ENCODE data around the gene IRF2BP1. TPM values are rescaled to one million over a fixed set of nuclear protein-coding genes. Genes with fewer than 3 reads are reported as not detected.
"Not testable (repeated sequence)": the region's sequence is repeated elsewhere in the genome, so short reads cannot be mapped to it uniquely, and the experiment has no call there.

Gene IRF2BP1
- total RNA-seq, 1 donor from 2014 or later: 10.0 TPM

- no peak for ATAC-seq
Measured at GRCh38 chr19:45901912-45902650, 16.1 kb upstream of the IRF2BP1 start, which contains the start of gene MYPOP. MYPOP (minus strand) TSS chr19:45902613; CDS start chr19:45901773, 840 bp downstream.

DNA sequence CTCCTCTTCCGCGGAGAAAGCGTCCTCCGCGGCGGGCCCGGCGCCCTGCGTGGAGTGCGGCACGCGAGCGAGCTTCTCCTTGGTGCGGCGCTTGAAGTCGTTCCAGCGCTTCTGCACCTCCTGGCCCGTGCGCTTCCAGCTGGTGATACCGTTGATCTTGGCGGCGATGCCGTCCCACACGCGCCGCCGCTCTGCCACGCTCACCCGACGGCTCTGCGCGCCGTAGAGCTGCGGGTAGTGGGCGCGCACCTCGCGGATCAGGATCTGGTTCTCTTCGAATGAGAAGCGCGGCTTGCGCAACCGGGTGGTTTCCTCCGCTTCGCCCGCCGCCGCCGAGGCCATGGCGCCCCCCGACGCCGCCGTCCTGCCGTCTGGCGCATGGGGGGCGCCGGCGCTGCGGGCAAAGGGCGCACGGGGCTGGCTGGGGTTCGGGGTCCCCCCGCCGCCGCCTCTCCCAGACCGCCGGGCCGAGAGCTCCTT lies 15.5 kb upstream of the IRF2BP1 start:
- ATAC-seq: peak; percentile 11

DNA sequence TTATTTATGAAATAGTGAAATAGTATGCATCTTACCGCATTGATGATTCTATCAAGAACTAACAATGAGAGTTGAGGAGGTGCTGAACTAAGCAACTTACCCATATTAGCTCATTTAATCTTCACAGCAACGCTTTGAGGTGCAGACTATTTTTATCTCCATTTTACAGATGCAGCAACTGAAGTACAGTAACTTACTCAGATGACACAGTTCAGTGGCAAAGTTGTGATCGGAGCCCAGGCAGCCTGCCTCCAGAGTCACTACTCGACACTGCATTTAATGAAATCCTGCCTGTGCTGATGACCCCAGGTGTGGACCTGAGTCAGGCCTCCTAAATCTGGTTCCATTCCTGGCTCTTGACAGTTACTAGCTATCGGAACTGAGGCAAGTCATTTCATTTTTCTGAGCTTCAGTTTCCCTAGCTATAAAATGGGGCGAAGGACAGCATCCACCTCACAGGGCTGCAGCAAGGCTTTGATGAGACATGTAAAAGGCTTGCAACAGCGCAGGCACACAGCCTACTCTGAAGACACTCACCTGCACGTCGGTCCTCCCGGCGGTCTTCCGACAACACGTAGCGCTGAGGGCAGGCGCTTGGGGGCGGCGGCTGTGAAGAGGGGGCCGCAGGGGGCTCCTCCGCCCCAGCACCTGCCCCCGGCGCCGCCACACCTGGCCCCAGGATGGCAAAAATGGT lies 14.9 kb upstream of the IRF2BP1 start:
- ATAC-seq: peak; percentile 1

- ATAC-seq: no peak
Measured at GRCh38 chr19:45899919-45900589, 14.1 kb upstream of the IRF2BP1 start.

- no peak for ATAC-seq
Measured at GRCh38 chr19:45899253-45899652, 13.3 kb upstream of the IRF2BP1 start.

DNA sequence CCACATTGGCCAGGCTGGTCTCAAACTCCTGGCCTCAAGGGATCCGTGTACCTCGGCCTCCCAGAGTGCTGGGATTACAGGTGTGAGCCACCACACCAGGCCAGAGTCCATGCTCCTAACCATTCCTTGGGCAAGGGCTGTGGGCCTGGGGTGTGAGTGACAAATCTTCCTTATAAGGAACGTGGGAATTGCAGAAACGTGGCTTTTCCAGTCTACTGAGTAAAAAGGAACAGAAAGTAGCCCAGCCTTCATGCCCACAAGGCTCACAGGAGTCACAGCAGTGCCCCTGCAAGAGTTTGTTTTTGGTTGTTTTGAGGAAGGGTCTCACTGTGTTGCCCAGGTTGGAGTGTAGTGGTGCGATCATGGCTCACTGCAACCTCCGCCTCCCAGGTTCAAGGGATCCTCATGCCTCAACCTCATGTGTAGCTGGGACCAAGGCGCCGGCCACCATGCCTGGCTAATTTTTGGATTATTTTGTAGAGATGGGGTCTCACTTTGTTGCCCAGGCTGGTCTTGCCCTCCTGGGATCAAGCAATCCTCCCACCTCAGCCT lies 11.4 kb upstream of the IRF2BP1 start:
- ATAC-seq: no peak

GRCh38 chr19:45895983-45896599 lies 10.2 kb upstream of the IRF2BP1 start:
- ATAC-seq: not testable (repeated sequence)

DNA sequence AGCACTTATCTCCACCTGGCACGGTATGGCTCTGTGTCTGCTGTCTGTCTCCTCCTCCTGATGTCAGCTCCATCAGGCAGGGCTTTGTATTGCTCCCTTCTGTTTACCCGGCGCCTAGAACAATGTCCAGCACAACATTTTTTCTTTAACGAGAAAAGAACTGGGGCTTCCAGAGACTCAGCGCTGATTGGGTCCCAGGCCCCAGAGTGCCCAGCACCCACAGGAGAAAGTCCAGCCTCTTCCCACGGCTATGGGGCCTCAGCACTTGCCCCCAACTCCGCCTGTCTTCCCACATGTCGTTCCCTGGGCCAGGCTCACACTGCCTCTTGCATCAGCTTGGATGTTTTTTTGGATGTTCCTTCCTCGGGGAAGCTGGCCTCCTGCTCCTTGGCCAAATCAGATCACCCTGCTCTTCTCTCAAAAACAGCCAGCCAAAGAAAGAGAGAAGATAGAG lies 9.6 kb upstream of the IRF2BP1 start:
- ATAC-seq: no peak

DNA sequence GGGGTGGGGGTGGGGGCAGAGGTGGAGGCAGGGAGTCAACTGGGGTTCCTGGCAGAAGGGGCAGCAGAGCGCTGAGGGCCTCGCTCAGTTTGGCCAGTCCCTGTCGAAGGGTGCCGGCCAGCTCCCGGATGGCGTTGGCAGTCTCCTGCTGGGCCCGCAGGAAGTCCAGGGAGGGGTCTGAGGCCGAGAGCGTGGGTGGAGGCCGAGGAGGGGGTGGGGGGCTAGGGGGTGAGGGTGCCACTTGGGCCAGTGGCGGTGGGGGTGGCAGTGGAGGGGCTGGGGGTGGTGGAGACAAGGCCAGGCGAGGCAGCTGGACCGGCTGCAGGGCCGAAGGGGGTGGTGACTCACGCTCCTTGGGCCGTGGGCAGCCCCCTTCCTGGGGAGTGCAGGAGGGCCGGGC lies 4.9 kb upstream of the IRF2BP1 start:
- ATAC-seq: no peak

GRCh38 chr19:45889210-45889885 lies 3.4 kb upstream of the IRF2BP1 start:
- ATAC-seq: no peak

GRCh38 chr19:45887200-45887710 lies 1.3 kb upstream of the IRF2BP1 start:
- no peak for ATAC-seq

- ATAC-seq: peak; percentile 74
Measured at GRCh38 chr19:45886427-45887199, 672 bp upstream of the IRF2BP1 start.

GRCh38 chr19:45884682-45885555 lies 1.0 kb downstream of the IRF2BP1 start:
- ATAC-seq: peak; percentile 5

DNA sequence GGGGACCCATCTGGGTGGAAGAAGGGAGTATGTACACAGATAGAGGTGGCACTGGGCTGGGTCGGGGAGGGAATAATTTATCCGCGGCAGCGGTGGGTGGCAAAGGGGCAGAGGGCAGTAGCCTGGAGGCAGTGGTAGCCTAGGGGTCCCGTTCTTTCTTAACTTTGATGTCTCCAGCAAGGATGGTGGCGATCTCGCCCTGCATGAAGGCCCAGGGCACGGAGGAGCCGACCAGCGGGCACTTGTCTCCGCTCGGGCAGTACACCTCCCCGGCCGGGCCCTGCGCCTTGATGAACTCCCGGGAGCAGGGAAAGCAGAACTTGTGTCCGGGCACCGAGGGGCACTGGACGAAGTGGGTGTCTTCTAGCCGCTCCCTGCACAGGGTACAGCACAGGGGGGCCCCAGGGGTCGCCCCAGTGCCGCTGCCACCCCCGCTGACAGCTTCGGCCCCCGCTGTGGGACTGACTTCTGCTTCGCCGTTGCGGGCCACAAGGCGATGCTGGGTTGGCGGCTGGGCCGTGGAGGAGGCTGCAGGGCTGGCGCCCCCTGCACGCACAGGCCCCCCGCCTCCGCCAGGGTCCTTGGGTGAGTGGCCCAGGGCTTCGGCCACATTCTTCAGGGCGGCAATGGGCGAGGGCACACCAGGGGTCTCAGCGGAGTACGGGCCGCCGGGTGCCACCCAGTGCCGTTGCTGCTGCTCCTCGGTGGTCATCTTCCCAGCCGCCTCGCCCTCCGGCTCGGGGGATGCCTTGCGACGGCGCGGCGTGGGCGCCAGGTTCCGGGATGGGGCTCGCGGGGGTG lies 1.9 kb downstream of the IRF2BP1 start:
- ATAC-seq: no peak

GRCh38 chr19:45883586-45883880 lies 2.4 kb downstream of the IRF2BP1 start:
- ATAC-seq: no peak

GRCh38 chr19:45882652-45883585 lies 3.0 kb downstream of the IRF2BP1 start:
- ATAC-seq: peak; percentile 43

DNA sequence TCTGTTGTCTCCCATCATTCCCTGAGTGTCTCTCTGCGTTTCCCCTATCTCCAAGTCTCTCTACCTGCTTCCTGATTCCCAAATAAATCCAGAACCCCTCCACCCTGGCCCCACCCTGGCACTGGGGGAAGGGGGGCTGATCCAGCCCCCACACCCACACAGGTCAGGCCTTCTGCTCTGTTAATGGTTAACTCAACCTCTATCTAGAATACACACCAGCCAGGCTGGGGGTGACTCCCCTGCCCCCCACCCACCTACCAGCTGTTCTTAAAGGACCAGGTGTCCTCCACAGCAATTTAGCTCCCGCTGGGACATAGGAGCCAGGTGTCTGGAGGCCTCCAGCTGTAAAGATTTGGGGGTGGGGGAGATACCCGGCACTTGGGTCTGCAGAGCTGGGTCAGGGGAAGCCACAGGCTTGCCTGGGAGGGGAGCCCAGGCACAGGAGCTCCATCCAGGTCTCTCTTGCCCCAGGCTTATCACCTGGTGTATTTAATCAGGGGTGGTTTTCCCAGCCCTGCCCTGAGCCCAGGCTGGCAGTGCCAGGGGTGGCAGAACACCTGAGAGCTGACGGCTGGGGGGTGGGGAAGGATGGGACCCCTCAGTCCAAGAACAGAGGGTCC lies 3.9 kb downstream of the IRF2BP1 start:
- no peak for ATAC-seq
